Fibroblast of lung (primary cell): ENCODE data around the gene SPATS1. TPM values are rescaled to one million over a fixed set of nuclear protein-coding genes. Genes with fewer than 3 reads are reported as not detected.

ENCODE experiments used
- DNase-seq, 2 donors: peaks; one replicate each; pipeline versions ENCODE4 v3.0.0 to v3.0.0-alpha.2; 2010; ENCODE audit warnings: low read depth in 2 of 2
- H2AFZ ChIP-seq: 2 replicates; pipeline ENCODE4 v1.5.1; 2012; ENCODE audit warnings: low read length, control low read depth, inconsistent platforms
- H3K27ac ChIP-seq: 2 replicates; pipeline ENCODE4 v1.5.1; 2011; ENCODE audit warnings: low read length, control low read depth; ENCODE audit not compliant: insufficient read depth
- H3K27me3 ChIP-seq: 2 replicates; pipeline ENCODE4 v1.5.1; 2011; ENCODE audit warnings: mild to moderate bottlenecking, low read length; ENCODE audit not compliant: control insufficient read depth, insufficient read depth
- H3K36me3 ChIP-seq: 2 replicates; pipeline ENCODE4 v1.5.1; 2011; ENCODE audit warnings: low read length; ENCODE audit not compliant: control insufficient read depth, insufficient read depth
- H3K4me1 ChIP-seq: 2 replicates; pipeline ENCODE4 v1.5.1; 2011; ENCODE audit warnings: low read length; ENCODE audit not compliant: control insufficient read depth, insufficient read depth; ENCODE audit errors: extremely low read depth
- H3K4me2 ChIP-seq: 2 replicates; pipeline ENCODE4 v1.5.1; 2011; ENCODE audit warnings: low read length, control low read depth; ENCODE audit not compliant: insufficient read depth; ENCODE audit errors: extremely low read depth
- H3K4me3 ChIP-seq, 4 experiments: fragments of 200-600 bp in 1 of 4; sonication (generic) in 1 of 4; replicated peaks in 1 of 4; 2 replicates each; pipeline ENCODE4 v1.5.1; 2011 to 2016; ENCODE audit warnings: low read length in 4 of 4, low read depth in 3 of 4, mild to moderate bottlenecking in 3 of 4, control low read depth in 2 of 4, inconsistent platforms in 1 of 4, mixed read lengths in 1 of 4; ENCODE audit not compliant: insufficient read depth in 1 of 4; ENCODE audit errors: control extremely low read depth in 1 of 4
- H3K79me2 ChIP-seq: 2 replicates; pipeline ENCODE4 v1.5.1; 2012; ENCODE audit warnings: mild to moderate bottlenecking, low read length, inconsistent platforms; ENCODE audit not compliant: control insufficient read depth, insufficient read depth
- H3K9ac ChIP-seq: 2 replicates; pipeline ENCODE4 v1.5.1; 2011; ENCODE audit warnings: mild to moderate bottlenecking, low read length, control low read depth; ENCODE audit not compliant: insufficient read depth
- H3K9me3 ChIP-seq: 2 replicates; pipeline ENCODE4 v1.5.1; 2012; ENCODE audit warnings: low read depth, low read length; ENCODE audit not compliant: control insufficient read depth, insufficient read depth
- H4K20me1 ChIP-seq: 2 replicates; pipeline ENCODE4 v1.5.1; 2011; ENCODE audit warnings: low read length; ENCODE audit not compliant: control insufficient read depth, insufficient read depth; ENCODE audit errors: extremely low read depth
- EZH2 ChIP-seq: IDR thresholded peaks from 2 replicates; pipeline ENCODE4 v1.5.1; 2012; ENCODE audit warnings: low read length, control low read depth, mild to moderate bottlenecking; ENCODE audit errors: missing control alignments
- polyA plus RNA-seq, 2 donors: library from polyadenylated mRNA; depleted of rRNA in 1 of 2; stranded (reverse) in 1 of 2; unstranded in 1 of 2; fragments of >200 nt; gene quantifications; 2 replicates each; pipeline ENCODE4 v1.2.1, GENCODE V29; 2011 to 2012; ENCODE audit warnings: missing spikeins in 1 of 2
- total RNA-seq: library from RNA; depleted of rRNA; stranded (reverse); fragments of >200 nt; gene quantifications from 2 replicates; pipeline ENCODE4 v1.2.1, GENCODE V29; 2014
- TF ChIP-seq, protein P1 (sequence below), 2 donors: IDR thresholded peaks in 1 of 2; conservative IDR thresholded peaks in 1 of 2; 1 replicate in 1 of 2; 2 replicates in 1 of 2; pipeline ENCODE4 v1.5.1; 2011 to 2012; ENCODE audit warnings: low read length in 2 of 2, control low read depth in 1 of 2, inconsistent platforms in 1 of 2, low read depth in 1 of 2, mild to moderate bottlenecking in 1 of 2

The SPATS1 gene
- total and polyA plus RNA-seq, 2 donors (not counting 1 experiment from before 2014, with no cell fraction given) = under 0.01 TPM; not detected in 1

DNA sequence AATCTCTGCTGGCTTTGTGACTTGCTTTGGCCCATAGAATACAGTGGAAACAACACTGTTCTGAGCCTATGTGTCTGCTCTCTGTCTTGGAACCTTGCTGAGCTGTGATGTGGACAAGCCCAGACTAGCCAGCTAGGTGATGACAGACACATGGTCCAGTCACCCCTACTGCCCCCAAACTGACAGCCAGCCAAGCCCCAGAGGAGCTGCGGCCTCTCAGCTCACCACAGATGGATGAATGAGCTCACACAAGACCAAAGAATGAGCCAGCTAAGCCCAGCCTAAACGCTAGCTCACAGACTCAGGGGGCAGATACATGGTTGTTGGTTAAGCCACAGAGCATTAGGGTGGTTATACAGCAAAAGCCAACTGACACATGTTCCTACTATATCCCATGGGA, 33.4 kb upstream of the SPATS1 start:
- Histone ChIP-seq H4K20me1 (no peaks in the 10 kb centered on the region), H3K27me3 (no peaks in the 10 kb centered on the region), H3K36me3 (peaks cover 29% of the 10 kb centered on the region), H2AFZ (no peak overlapping the region), H3K4me1 (peaks cover 11% of the 10 kb centered on the region), H3K9me3 (no peaks in the 10 kb centered on the region), H3K27ac (peak overlapping the region; percentile 55), H3K9ac (no peak overlapping the region), H3K4me3 (no peak overlapping the region), H3K4me2 (no peak overlapping the region), H3K79me2 (peaks cover 6% of the 10 kb centered on the region)
- DNase-seq = peak; percentile 81 to 83
- TF ChIP-seq, protein P1, sequence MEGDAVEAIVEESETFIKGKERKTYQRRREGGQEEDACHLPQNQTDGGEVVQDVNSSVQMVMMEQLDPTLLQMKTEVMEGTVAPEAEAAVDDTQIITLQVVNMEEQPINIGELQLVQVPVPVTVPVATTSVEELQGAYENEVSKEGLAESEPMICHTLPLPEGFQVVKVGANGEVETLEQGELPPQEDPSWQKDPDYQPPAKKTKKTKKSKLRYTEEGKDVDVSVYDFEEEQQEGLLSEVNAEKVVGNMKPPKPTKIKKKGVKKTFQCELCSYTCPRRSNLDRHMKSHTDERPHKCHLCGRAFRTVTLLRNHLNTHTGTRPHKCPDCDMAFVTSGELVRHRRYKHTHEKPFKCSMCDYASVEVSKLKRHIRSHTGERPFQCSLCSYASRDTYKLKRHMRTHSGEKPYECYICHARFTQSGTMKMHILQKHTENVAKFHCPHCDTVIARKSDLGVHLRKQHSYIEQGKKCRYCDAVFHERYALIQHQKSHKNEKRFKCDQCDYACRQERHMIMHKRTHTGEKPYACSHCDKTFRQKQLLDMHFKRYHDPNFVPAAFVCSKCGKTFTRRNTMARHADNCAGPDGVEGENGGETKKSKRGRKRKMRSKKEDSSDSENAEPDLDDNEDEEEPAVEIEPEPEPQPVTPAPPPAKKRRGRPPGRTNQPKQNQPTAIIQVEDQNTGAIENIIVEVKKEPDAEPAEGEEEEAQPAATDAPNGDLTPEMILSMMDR (conservative IDR thresholded peaks at IDR 0.05 in 1 of 2, IDR thresholded peaks at IDR 0.05 in 1 of 2; ENCODE audit: low read depth in 1 of 2, low read length in 2 of 2) = no peak
- no peak for TF ChIP-seq EZH2

DNA sequence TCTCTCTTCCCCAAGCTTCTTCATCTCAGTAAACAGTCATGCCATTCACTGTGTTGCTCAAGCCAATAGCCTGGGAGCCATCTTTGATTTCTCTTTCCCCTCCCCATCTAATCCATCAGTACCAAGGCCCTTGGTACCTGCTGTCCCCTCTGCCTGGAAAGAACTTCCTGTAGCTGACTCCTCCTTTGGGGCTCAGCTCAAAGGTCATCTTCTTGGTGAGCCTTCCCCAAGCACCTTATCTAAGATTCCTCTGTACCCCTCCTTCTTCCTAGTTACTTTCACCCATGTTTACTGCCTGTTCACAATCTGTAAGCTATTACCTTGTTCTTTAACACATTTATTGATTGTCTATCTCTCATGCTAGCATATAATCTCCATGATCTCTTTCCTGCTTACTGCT, 32.8 kb upstream of the SPATS1 start:
- no peak overlapping the region for H3K9ac ChIP-seq
- H3K27me3 ChIP-seq = no peaks in the 10 kb centered on the region
- DNase-seq = no peak
- no peak overlapping the region for H2AFZ ChIP-seq
- no peak overlapping the region for H3K4me3 ChIP-seq
- peak overlapping the region; percentile 53 for H3K27ac ChIP-seq
- no peaks in the 10 kb centered on the region for H3K9me3 ChIP-seq
- H3K4me1 ChIP-seq = peaks cover 11% of the 10 kb centered on the region
- peaks cover 25% of the 10 kb centered on the region for H3K36me3 ChIP-seq
- peaks cover 6% of the 10 kb centered on the region for H3K79me2 ChIP-seq
- H3K4me2 ChIP-seq = no peak overlapping the region
- TF ChIP-seq, protein P1 (conservative IDR thresholded peaks at IDR 0.05 in 1 of 2, IDR thresholded peaks at IDR 0.05 in 1 of 2; ENCODE audit: low read depth in 1 of 2, low read length in 2 of 2) = no peak
- TF ChIP-seq EZH2 = no peak
- H4K20me1 ChIP-seq = no peaks in the 10 kb centered on the region

DNA sequence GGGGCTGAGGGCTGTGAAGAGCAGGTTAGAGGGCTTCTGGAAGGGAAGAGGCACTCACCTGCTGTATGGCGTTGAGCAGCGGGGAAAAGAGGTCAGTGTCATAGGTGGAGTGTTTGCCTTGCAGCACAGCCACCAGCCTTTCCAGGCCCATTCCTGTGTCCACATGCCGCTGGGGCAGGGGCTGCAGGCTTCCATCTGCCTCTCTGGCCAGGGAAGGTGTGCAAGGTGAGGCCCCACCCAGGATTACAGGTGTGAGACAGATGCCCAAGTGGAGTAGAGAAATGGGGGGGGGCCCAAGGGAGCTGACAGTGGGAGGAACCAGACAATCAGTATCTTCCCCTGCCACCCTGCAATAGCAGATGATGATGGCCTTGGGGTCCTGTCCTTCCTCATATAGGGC, 32.2 kb upstream of the SPATS1 start:
- Histone ChIP-seq H2AFZ (no peak overlapping the region), H3K36me3 (peaks cover 20% of the 10 kb centered on the region), H3K9ac (no peak overlapping the region), H4K20me1 (no peaks in the 10 kb centered on the region), H3K4me1 (peaks cover 11% of the 10 kb centered on the region), H3K9me3 (no peaks in the 10 kb centered on the region), H3K4me3 (no peak overlapping the region), H3K27me3 (no peaks in the 10 kb centered on the region), H3K4me2 (no peak overlapping the region), H3K27ac (no peak overlapping the region), H3K79me2 (peaks cover 6% of the 10 kb centered on the region)
- no peak for DNase-seq
- TF ChIP-seq EZH2 = no peak
- TF ChIP-seq, protein P1 (conservative IDR thresholded peaks at IDR 0.05 in 1 of 2, IDR thresholded peaks at IDR 0.05 in 1 of 2; ENCODE audit: low read depth in 1 of 2, low read length in 2 of 2) = no peak
